Neutrophil (primary cell): ENCODE results near the gene CCDC158.
"Not testable (repeated sequence)": the region's sequence is repeated elsewhere in the genome, so short reads cannot be mapped to it uniquely, and the experiment has no call there.

Experiments
- H3K27ac ChIP-seq: fragments of 200-600 bp; sonication (generic); 2 replicates; pipeline ENCODE4 v1.5.1; 2016; ENCODE audit warnings: mild to moderate bottlenecking, moderate library complexity
- H3K27me3 ChIP-seq: fragments of 200-600 bp; sonication (generic); 2 replicates; pipeline ENCODE4 v1.6.0; 2016; ENCODE audit warnings: mild to moderate bottlenecking
- H3K36me3 ChIP-seq: fragments of 200-600 bp; sonication (generic); 2 replicates; pipeline ENCODE4 v1.5.1; 2017
- H3K4me1 ChIP-seq, 2 experiments: fragments of 200-600 bp in 1 of 2; sonication (generic) in 1 of 2; 1 replicate in 1 of 2; 2 replicates in 1 of 2; pipeline versions ENCODE4 v1.5.1 to v1.6.1; 2013 to 2016; ENCODE audit warnings: low read depth in 1 of 2, low read length in 1 of 2, mild to moderate bottlenecking in 1 of 2, moderate library complexity in 1 of 2; ENCODE audit not compliant: control insufficient read depth in 1 of 2, insufficient read depth in 1 of 2
- H3K4me3 ChIP-seq, 2 experiments: fragments of 200-600 bp in 1 of 2; sonication (generic) in 1 of 2; 1 replicate in 1 of 2; 2 replicates in 1 of 2; pipeline ENCODE4 v1.5.1; 2013 to 2016; ENCODE audit warnings: low read depth in 1 of 2, low read length in 1 of 2, mild to moderate bottlenecking in 1 of 2, moderate library complexity in 1 of 2
- H3K9me3 ChIP-seq: fragments of 200-600 bp; sonication (generic); 2 replicates; pipeline ENCODE4 v1.5.1; 2016
- CTCF ChIP-seq: fragments of 200-600 bp; sonication (generic); IDR thresholded peaks from 2 replicates; pipeline ENCODE4 v1.5.1; 2016; ENCODE audit warnings: antibody characterized with exemption

Gene CCDC158

DNA sequence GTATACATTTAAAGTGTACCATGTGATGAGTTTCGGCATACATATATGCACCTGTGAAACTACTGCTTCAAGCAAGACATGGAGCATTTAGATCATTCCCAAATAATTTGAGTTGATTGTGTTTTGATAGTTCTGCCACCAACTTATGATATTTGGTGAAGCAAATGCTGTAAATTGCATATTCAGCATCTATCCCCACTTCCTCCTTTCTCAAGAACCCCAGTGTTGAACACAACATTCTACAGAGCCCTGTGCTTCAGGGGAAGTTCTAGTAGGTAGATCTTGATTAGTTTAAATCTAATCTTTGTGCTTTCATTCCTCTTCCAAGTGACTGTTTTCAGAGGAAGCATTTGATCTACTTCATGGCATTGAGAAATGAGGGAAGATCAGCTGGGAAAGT lies 8.7 kb upstream of the CCDC158 start:
- Histone ChIP-seq H3K27me3 (peaks cover 12% of the 10 kb centered on the region), H3K9me3 (no peaks in the 10 kb centered on the region), H3K4me3 (no peak overlapping the region), H3K4me1 (peaks cover 0 to 9% of the 10 kb centered on the region in 2 experiments), H3K27ac (peak overlapping the region; percentile 46), H3K36me3 (no peaks in the 10 kb centered on the region)
- no peak for TF ChIP-seq CTCF

GRCh38 chr4:76426272-76426671 lies 5.3 kb upstream of the CCDC158 start:
- Histone ChIP-seq H3K27ac (no peak overlapping the region), H3K4me1 (peaks cover 0 to 12% of the 10 kb centered on the region in 2 experiments), H3K27me3 (peaks cover 11% of the 10 kb centered on the region), H3K36me3 (no peaks in the 10 kb centered on the region), H3K4me3 (no peak overlapping the region), H3K9me3 (no peaks in the 10 kb centered on the region)
- TF ChIP-seq CTCF, result no peak

DNA sequence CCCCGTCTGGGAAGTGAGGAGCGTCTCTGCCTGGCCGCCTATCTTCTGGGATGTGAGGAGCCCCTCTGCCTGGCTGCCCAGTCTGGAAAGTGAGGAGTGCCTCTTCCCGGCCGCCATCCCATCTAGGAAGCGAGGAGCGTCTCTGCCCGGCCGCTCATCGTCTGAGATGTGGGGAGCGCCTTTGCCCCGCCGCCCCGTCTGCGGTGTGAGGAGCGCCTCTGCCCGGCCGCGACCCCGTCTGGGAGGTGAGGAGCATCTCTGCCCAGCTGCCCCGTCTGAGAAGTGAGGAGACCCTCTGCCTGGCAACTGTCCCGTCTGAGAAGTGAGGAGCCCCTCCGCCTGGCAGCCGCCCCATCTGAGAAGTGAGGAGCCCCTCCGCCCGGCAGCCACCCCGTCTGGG lies 2.2 kb upstream of the CCDC158 start:
- not testable (repeated sequence) for H3K27ac ChIP-seq, H3K9me3 ChIP-seq, H3K36me3 ChIP-seq, H3K4me3 ChIP-seq
- Histone ChIP-seq H3K4me1 (peaks cover 0 to 13% of the 10 kb centered on the region in 2 experiments), H3K27me3 (peaks cover 30% of the 10 kb centered on the region)

GRCh38 chr4:76420188-76420761 lies 666 bp downstream of the CCDC158 start:
- no peaks in the 10 kb centered on the region for H3K36me3 ChIP-seq
- no peak for TF ChIP-seq CTCF
- peaks cover 0 to 13% of the 10 kb centered on the region in 2 experiments for H3K4me1 ChIP-seq
- no peaks in the 10 kb centered on the region for H3K9me3 ChIP-seq
- H3K4me3 ChIP-seq, result peak overlapping the region in 1 of 2 experiments; percentile 50
- peaks cover 30% of the 10 kb centered on the region for H3K27me3 ChIP-seq
- H3K27ac ChIP-seq, result no peak overlapping the region

DNA sequence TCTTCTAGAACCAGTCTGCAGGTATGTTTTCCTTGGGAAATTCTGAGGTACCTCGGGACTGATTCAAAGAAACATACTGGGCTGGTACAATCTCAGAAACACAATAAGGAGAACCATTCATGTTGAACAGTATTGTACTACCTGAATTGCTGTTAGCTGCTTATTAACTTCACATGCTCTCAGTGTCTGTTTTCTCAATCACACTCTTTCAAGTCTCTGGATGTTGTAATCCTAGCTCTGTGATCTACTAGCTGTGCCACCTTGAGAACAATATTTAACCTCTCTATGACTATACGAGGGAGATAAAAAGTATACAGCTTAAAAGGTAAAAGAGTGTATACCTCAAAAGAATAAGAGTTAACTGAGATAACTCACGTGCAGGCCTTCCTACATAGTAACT lies 10.3 kb downstream of the CCDC158 start:
- no peaks in the 10 kb centered on the region for H3K4me1 ChIP-seq
- H3K36me3 ChIP-seq, result no peaks in the 10 kb centered on the region
- H3K4me3 ChIP-seq, result no peak overlapping the region
- H3K9me3 ChIP-seq, result no peaks in the 10 kb centered on the region
- H3K27ac ChIP-seq, result no peak overlapping the region
- peaks cover 6% of the 10 kb centered on the region for H3K27me3 ChIP-seq
- no peak for TF ChIP-seq CTCF

DNA sequence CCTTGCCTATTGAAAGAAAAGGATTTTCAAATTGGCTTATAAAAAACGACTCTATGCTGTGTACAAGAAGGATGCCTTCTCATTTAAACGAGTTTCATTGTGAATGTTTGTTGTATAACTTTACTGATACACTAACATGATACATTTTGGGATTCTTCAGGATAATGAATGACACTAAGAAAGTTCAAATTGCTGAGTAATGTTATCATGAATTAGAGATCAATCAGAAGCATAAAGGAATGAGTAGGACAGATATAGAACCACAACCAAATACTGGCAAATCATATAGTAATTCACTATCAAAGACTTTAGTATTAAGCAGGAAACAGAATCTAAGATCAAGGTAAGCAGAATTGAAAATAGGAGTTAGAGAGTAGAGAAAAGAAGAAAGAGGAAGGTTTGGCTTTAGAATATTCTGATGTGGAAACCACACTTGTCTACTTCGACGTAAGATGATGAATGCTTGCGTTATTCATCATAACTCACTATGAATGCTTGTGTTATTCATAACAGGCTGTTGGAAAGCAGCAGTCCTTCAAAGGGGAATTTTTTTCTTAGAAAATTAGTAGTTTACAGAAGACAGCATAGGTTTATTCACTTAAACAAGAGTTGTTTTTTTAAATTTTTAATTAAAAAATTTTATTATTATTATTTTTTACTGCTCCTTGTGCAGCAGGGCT lies 13.4 kb downstream of the CCDC158 start:
- TF ChIP-seq CTCF, result no peak
- Histone ChIP-seq H3K4me3 (no peak overlapping the region), H3K36me3 (no peaks in the 10 kb centered on the region), H3K4me1 (no peaks in the 10 kb centered on the region), H3K27me3 (peaks cover 6% of the 10 kb centered on the region), H3K27ac (no peak overlapping the region), H3K9me3 (no peaks in the 10 kb centered on the region)
